ENCODE data around the gene YWHAE.
"Not testable (repeated sequence)": the region's sequence is repeated elsewhere in the genome, so short reads cannot be mapped to it uniquely, and the experiment has no call there.

- TF ChIP-seq HDAC6 (IDR thresholded peaks at IDR 0.05; ENCODE audit: unreplicated experiment); EP300 (IDR thresholded peaks at IDR 0.05; ENCODE audit: borderline replicate concordance in 1 of 2, control insufficient read depth in 1 of 2, low read depth in 2 of 2, low read length in 2 of 2); ELK1 (IDR thresholded peaks at IDR 0.05; ENCODE audit: low read depth, low read length); RCOR1 (conservative IDR thresholded peaks at IDR 0.05; ENCODE audit: low read depth, low read length); ASH2L (IDR thresholded peaks at IDR 0.05; ENCODE audit: borderline replicate concordance, low read depth); IKZF1 (conservative IDR thresholded peaks at IDR 0.05); SP1 (IDR thresholded peaks at IDR 0.05; ENCODE audit: low read depth, low read length); NFXL1 (IDR thresholded peaks at IDR 0.05; ENCODE audit: borderline replicate concordance); CTCF (IDR thresholded peaks at IDR 0.05 in 2 of 3, conservative IDR thresholded peaks at IDR 0.05 in 1 of 3; ENCODE audit: control insufficient read depth in 2 of 3, extremely low read depth in 1 of 3, insufficient read depth in 1 of 3, low read depth in 3 of 3, low read length in 3 of 3); RFX5 (IDR thresholded peaks at IDR 0.05; ENCODE audit: low read depth, low read length); SIN3A (IDR thresholded peaks at IDR 0.05; ENCODE audit: low read depth, low read length): not testable (repeated sequence)
- TF ChIP-seq, protein P1, sequence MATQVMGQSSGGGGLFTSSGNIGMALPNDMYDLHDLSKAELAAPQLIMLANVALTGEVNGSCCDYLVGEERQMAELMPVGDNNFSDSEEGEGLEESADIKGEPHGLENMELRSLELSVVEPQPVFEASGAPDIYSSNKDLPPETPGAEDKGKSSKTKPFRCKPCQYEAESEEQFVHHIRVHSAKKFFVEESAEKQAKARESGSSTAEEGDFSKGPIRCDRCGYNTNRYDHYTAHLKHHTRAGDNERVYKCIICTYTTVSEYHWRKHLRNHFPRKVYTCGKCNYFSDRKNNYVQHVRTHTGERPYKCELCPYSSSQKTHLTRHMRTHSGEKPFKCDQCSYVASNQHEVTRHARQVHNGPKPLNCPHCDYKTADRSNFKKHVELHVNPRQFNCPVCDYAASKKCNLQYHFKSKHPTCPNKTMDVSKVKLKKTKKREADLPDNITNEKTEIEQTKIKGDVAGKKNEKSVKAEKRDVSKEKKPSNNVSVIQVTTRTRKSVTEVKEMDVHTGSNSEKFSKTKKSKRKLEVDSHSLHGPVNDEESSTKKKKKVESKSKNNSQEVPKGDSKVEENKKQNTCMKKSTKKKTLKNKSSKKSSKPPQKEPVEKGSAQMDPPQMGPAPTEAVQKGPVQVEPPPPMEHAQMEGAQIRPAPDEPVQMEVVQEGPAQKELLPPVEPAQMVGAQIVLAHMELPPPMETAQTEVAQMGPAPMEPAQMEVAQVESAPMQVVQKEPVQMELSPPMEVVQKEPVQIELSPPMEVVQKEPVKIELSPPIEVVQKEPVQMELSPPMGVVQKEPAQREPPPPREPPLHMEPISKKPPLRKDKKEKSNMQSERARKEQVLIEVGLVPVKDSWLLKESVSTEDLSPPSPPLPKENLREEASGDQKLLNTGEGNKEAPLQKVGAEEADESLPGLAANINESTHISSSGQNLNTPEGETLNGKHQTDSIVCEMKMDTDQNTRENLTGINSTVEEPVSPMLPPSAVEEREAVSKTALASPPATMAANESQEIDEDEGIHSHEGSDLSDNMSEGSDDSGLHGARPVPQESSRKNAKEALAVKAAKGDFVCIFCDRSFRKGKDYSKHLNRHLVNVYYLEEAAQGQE (IDR thresholded peaks at IDR 0.05; ENCODE audit: low read depth, low read length): not testable (repeated sequence)
Observed at GRCh38 chr17:1445695-1446094, 45.7 kb upstream of the YWHAE start.

All from GM12878 (cell line).